HG02759 (cell line): ENCODE measurements around the gene JOSD2.

Experiments
- ATAC-seq: cut with Tn5 transposase; IDR thresholded peaks from one replicate; pipeline ENCODE4 v1.9.1; 2021; ENCODE audit warnings: mild to moderate bottlenecking, moderate library complexity; ENCODE audit not compliant: unreplicated experiment

JOSD2 gene

GRCh38 chr19:50457300-50457699, 53.7 kb downstream of the JOSD2 start:
- ATAC-seq, result no peak
